ENCODE measurements around the gene POLR2B.
"Not testable (repeated sequence)": the region's sequence is repeated elsewhere in the genome, so short reads cannot be mapped to it uniquely, and the experiment has no call there.

Gene POLR2B

GRCh38 chr4:56978750-56979303, at the start of gene POLR2B:
TSS of gene POLR2B (plus strand) at chr4:56978896. CDS start at chr4:56978986, 90 bp downstream.
- peak; percentile 97 for DNase-seq

- no peak for DNase-seq
Measured at GRCh38 chr4:56930638-56931037, 48.1 kb upstream of the POLR2B start.

- no peak for DNase-seq
Measured at GRCh38 chr4:56931924-56932323, 46.8 kb upstream of the POLR2B start.

- no peak for DNase-seq
Measured at GRCh38 chr4:56937262-56937661, 41.4 kb upstream of the POLR2B start.

- DNase-seq, result not testable (repeated sequence)
Measured at GRCh38 chr4:56939826-56940225, 38.9 kb upstream of the POLR2B start.

- no peak for DNase-seq
Measured at GRCh38 chr4:56940403-56940802, 38.3 kb upstream of the POLR2B start.

GRCh38 chr4:56940971-56941370, 37.7 kb upstream of the POLR2B start:
- DNase-seq, result no peak

GRCh38 chr4:56941403-56941802, 37.3 kb upstream of the POLR2B start:
- no peak for DNase-seq

GRCh38 chr4:56953680-56954520, 24.8 kb upstream of the POLR2B start:
- DNase-seq, result no peak

- no peak for DNase-seq
Measured at GRCh38 chr4:56958111-56958517, 20.6 kb upstream of the POLR2B start.

- DNase-seq, result no peak
Measured at GRCh38 chr4:56959100-56959499, 19.6 kb upstream of the POLR2B start.

GRCh38 chr4:56961107-56961500, 17.6 kb upstream of the POLR2B start:
- DNase-seq, result no peak

- DNase-seq, result peak; percentile 43
Measured at GRCh38 chr4:56971383-56971782, 7.3 kb upstream of the POLR2B start.

GRCh38 chr4:56972389-56972788, 6.3 kb upstream of the POLR2B start:
- DNase-seq, result peak; percentile 20

- DNase-seq, result peak; percentile 40
Measured at GRCh38 chr4:56972809-56973208, 5.9 kb upstream of the POLR2B start.

- no peak for DNase-seq
Measured at GRCh38 chr4:56973336-56973735, 5.4 kb upstream of the POLR2B start.

- DNase-seq, result no peak
Measured at GRCh38 chr4:56976283-56976836, 2.3 kb upstream of the POLR2B start.

GRCh38 chr4:56976837-56977320, 1.8 kb upstream of the POLR2B start:
- peak; percentile 42 for DNase-seq

GRCh38 chr4:56977321-56978012, 1.2 kb upstream of the POLR2B start, which contains the start of gene NOA1:
TSS of gene NOA1 (minus strand) at chr4:56977606. CDS start at chr4:56977585, 21 bp downstream.
- DNase-seq, result peak; percentile 99

- DNase-seq, result peak; percentile 74
Measured at GRCh38 chr4:56979421-56980072, 851 bp downstream of the POLR2B start.

- peak; percentile 38 for DNase-seq
Measured at GRCh38 chr4:56981795-56982201, 3.1 kb downstream of the POLR2B start.

- DNase-seq, result no peak
Measured at GRCh38 chr4:56986192-56986591, 7.5 kb downstream of the POLR2B start.

- DNase-seq, result no peak
Measured at GRCh38 chr4:56986952-56987351, 8.3 kb downstream of the POLR2B start.
